ENCODE data around the gene SUSD6. TPM values are rescaled to one million over a fixed set of nuclear protein-coding genes. Genes with fewer than 3 reads are reported as not detected.

Gene SUSD6
- total RNA-seq, 1 donor from 2014 or later: 31.2 TPM

DNA sequence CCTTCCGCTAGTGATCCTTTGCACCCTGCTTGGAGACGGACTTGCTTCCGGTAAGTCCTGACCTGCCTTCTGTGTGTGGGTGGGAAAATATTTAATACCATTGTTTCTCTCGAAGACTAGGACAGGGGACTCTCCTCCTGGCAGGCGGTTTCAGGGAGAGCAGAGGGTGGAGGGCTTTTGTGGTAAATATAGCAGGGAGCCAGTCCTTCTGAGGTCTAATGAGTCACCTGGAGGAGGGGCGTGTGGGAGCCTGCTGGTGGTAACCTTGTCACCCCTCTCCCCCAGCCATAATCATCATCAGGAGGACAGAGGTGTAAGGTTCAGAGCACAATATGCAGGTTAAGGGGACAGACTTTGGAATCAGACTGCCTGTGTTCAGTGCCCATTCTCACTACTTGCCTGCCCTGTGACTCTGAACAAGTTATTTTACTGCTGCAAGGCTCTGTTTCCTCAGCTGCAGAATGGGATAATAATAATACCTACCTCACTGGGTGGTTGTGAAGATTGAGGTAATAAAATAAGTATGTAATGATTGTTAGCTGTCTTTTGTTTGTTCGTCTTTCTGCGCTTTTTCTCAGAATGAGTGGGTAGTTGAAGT, 47.4 kb downstream of the SUSD6 start:
- no peak overlapping the region for H3K4me3 Mint-ChIP-seq (ENCODE audit: unreplicated experiment)
- no peak overlapping the region for H3K27ac Mint-ChIP-seq (ENCODE audit: unreplicated experiment)

DNA sequence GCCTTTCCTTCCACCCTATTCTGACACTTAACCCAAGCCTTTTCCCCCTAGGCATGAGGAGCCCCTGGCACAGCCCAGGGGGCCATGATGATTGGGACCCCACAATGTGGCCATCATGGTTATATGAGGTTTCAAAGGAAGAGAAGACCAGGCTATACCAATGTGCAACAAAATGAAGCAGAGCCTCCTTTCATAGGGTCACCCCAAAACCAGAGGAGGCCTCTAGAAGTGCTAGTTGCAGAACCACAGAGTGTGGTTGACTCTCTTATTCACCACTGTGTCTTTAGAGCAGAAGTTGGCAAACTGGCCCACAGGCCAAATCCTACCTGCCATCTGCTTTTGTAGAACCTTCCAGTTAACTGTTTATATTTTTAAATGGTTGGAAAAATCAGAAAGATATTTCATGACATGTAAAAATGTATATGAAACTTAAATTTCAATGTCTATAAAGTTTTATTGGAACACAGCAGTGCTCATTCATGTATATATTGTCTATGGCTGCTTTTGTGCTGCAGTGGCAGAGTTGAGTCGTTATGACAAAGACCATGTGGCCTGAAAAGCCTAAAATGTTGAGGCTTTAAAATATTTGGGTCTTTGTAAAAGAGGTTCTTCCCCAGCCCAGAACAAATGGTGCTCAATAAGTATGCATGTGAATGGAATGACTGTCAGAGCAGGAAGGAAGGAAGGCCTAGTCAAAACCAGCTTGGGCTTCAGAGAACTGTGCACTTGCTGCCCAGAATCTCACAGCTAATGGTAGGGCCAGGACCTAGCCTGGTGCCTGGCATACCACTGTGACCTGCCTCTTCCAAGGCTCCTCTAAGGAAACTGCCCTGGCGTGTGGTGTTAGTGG, 49.2 kb downstream of the SUSD6 start:
- Mint-ChIP-seq H3K4me3 (ENCODE audit: unreplicated experiment) (no peak overlapping the region), H3K36me3 (ENCODE audit: unreplicated experiment) (peaks cover 17% of the 10 kb centered on the region), H3K9me3 (ENCODE audit: unreplicated experiment) (no peaks in the 10 kb centered on the region), H3K27me3 (ENCODE audit: unreplicated experiment) (no peaks in the 10 kb centered on the region), H3K4me1 (ENCODE audit: unreplicated experiment) (peaks cover 47% of the 10 kb centered on the region), H3K27ac (ENCODE audit: unreplicated experiment) (no peak overlapping the region)
- DNase-seq (ENCODE audit: extremely low spot score, unreplicated experiment): no peak
- TF ChIP-seq, protein P1, sequence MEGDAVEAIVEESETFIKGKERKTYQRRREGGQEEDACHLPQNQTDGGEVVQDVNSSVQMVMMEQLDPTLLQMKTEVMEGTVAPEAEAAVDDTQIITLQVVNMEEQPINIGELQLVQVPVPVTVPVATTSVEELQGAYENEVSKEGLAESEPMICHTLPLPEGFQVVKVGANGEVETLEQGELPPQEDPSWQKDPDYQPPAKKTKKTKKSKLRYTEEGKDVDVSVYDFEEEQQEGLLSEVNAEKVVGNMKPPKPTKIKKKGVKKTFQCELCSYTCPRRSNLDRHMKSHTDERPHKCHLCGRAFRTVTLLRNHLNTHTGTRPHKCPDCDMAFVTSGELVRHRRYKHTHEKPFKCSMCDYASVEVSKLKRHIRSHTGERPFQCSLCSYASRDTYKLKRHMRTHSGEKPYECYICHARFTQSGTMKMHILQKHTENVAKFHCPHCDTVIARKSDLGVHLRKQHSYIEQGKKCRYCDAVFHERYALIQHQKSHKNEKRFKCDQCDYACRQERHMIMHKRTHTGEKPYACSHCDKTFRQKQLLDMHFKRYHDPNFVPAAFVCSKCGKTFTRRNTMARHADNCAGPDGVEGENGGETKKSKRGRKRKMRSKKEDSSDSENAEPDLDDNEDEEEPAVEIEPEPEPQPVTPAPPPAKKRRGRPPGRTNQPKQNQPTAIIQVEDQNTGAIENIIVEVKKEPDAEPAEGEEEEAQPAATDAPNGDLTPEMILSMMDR (IDR thresholded peaks at IDR 0.05): no peak

More for the DNA sequence above, 47.4 kb downstream of the SUSD6 start:
- Mint-ChIP-seq H3K27me3 (ENCODE audit: unreplicated experiment) (no peaks in the 10 kb centered on the region), H3K9me3 (ENCODE audit: unreplicated experiment) (no peaks in the 10 kb centered on the region), H3K36me3 (ENCODE audit: unreplicated experiment) (peaks cover 11% of the 10 kb centered on the region), H3K4me1 (ENCODE audit: unreplicated experiment) (peaks cover 46% of the 10 kb centered on the region)
- TF ChIP-seq, protein P1 (IDR thresholded peaks at IDR 0.05): no peak
- DNase-seq (ENCODE audit: extremely low spot score, unreplicated experiment): no peak

DNA sequence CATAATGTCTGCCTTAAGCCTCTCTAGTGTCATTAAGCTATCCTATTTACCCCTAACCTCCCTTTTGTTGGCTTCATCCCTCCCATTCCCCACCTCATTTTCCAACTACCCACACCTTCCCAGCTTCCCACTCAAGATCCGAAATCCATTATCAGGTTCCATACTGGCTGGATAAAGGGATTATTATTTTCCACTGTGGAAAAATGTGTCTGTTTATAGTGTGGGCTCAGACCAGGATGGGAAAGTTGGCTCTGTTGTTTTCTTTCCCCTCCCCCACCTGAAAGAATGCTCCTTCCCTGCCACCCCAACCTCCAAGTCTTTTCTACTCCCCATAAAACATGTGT, 49.8 kb downstream of the SUSD6 start:
- no peaks in the 10 kb centered on the region for H3K9me3 Mint-ChIP-seq (ENCODE audit: unreplicated experiment)
- H3K36me3 Mint-ChIP-seq (ENCODE audit: unreplicated experiment): peaks cover 17% of the 10 kb centered on the region
- H3K4me1 Mint-ChIP-seq (ENCODE audit: unreplicated experiment): peaks cover 53% of the 10 kb centered on the region
- TF ChIP-seq, protein P1 (IDR thresholded peaks at IDR 0.05): no peak
- H3K4me3 Mint-ChIP-seq (ENCODE audit: unreplicated experiment): no peak overlapping the region
- H3K27ac Mint-ChIP-seq (ENCODE audit: unreplicated experiment): no peak overlapping the region
- no peak for DNase-seq (ENCODE audit: extremely low spot score, unreplicated experiment)
- no peaks in the 10 kb centered on the region for H3K27me3 Mint-ChIP-seq (ENCODE audit: unreplicated experiment)

DNA sequence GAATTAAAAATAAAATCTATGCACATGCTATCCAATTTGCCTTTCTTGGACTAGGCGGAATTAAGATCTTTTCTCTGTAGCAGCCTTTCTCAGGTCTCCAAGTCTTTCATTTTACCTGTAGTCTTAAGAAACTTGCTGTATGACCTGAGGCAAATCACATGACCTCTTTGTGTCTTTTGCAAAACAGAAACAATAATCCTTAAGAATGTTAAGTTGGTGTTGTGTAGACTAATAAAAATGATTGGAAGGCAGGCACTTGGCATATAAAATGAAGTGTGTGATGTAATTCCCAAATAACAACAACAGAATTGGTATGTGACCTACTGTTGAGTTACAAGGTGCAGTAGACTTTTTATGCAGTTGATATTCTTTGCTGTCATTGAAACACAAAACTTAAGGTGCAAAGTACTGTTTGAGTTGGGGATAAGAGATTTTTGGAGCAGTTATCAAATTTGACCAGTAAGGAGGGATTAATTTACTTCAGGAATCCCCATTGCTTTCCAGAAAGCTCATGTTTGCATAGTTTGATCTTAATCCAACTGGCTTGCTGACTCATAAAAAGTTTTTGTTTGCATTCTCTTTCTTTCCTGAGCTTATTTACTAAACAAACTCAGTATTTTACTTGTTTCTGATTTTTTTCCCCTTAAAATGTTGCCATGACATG, 51.4 kb downstream of the SUSD6 start:
- DNase-seq (ENCODE audit: extremely low spot score, unreplicated experiment): no peak
- peaks cover 57% of the 10 kb centered on the region for H3K4me1 Mint-ChIP-seq (ENCODE audit: unreplicated experiment)
- TF ChIP-seq, protein P1 (IDR thresholded peaks at IDR 0.05): no peak
- peaks cover 17% of the 10 kb centered on the region for H3K36me3 Mint-ChIP-seq (ENCODE audit: unreplicated experiment)
- no peaks in the 10 kb centered on the region for H3K27me3 Mint-ChIP-seq (ENCODE audit: unreplicated experiment)
- H3K9me3 Mint-ChIP-seq (ENCODE audit: unreplicated experiment): no peaks in the 10 kb centered on the region
- H3K4me3 Mint-ChIP-seq (ENCODE audit: unreplicated experiment): no peak overlapping the region
- no peak overlapping the region for H3K27ac Mint-ChIP-seq (ENCODE audit: unreplicated experiment)

DNA sequence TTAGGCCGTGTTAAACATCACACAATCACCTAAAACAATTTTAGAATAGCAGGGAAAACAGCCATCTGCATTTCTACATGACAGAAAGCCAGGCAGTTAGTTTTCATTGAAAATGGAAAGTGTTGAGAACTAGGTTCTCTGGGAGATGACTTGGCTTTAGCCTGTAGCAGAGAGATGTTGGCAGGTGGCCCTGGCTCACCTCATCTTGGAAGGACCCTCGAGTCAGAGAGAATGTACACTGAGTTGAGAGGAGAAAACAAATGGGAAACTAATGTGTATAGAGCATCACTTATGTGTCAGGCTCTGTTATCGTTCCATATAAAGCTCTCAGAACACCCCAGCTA, 51.9 kb downstream of the SUSD6 start:
- no peak for DNase-seq (ENCODE audit: extremely low spot score, unreplicated experiment)
- Mint-ChIP-seq H3K36me3 (ENCODE audit: unreplicated experiment) (peaks cover 17% of the 10 kb centered on the region), H3K4me3 (ENCODE audit: unreplicated experiment) (no peak overlapping the region), H3K27ac (ENCODE audit: unreplicated experiment) (no peak overlapping the region), H3K9me3 (ENCODE audit: unreplicated experiment) (no peaks in the 10 kb centered on the region), H3K4me1 (ENCODE audit: unreplicated experiment) (peaks cover 57% of the 10 kb centered on the region), H3K27me3 (ENCODE audit: unreplicated experiment) (no peaks in the 10 kb centered on the region)
- TF ChIP-seq, protein P1 (IDR thresholded peaks at IDR 0.05): no peak

Data from osteocyte (in vitro differentiated cells).